ENCODE results near the gene HPS5.
"Not testable (repeated sequence)": the region's sequence is repeated elsewhere in the genome, so short reads cannot be mapped to it uniquely, and the experiment has no call there.

Gene HPS5

GRCh38 chr11:18332302-18332701, 10.4 kb upstream of the HPS5 start:
- no peak overlapping the region for H3K4me3 ChIP-seq (ENCODE audit: low read length)
- no peak for TF ChIP-seq CTCF (conservative IDR thresholded peaks at IDR 0.05; ENCODE audit: low read depth, low read length)
- DNase-seq (ENCODE audit: low read depth) = no peak

GRCh38 chr11:18330921-18331320, 9.0 kb upstream of the HPS5 start:
- H3K4me3 ChIP-seq (ENCODE audit: low read length) = no peak overlapping the region
- no peak for TF ChIP-seq CTCF (conservative IDR thresholded peaks at IDR 0.05; ENCODE audit: low read depth, low read length)
- DNase-seq (ENCODE audit: low read depth) = no peak

GRCh38 chr11:18329196-18329870, 7.4 kb upstream of the HPS5 start:
- DNase-seq (ENCODE audit: low read depth) = no peak
- no peak overlapping the region for H3K4me3 ChIP-seq (ENCODE audit: low read length)
- TF ChIP-seq CTCF (conservative IDR thresholded peaks at IDR 0.05; ENCODE audit: low read depth, low read length) = no peak

GRCh38 chr11:18324381-18324780, 2.4 kb upstream of the HPS5 start:
- peak overlapping the region; percentile 15 for H3K4me3 ChIP-seq (ENCODE audit: low read length)
- DNase-seq (ENCODE audit: low read depth) = no peak
- no peak for TF ChIP-seq CTCF (conservative IDR thresholded peaks at IDR 0.05; ENCODE audit: low read depth, low read length)

- peak overlapping the region; percentile 97 for H3K4me3 ChIP-seq (ENCODE audit: low read length)
- not testable (repeated sequence) for DNase-seq (ENCODE audit: low read depth)
Observed at GRCh38 chr11:18323881-18324280, 1.9 kb upstream of the HPS5 start.

GRCh38 chr11:18322818-18323570, 1.1 kb upstream of the HPS5 start:
- no peak for TF ChIP-seq CTCF (conservative IDR thresholded peaks at IDR 0.05; ENCODE audit: low read depth, low read length)
- H3K4me3 ChIP-seq (ENCODE audit: low read length) = peak overlapping the region; percentile 97
- DNase-seq (ENCODE audit: low read depth) = no peak

GRCh38 chr11:18321578-18321968, 367 bp downstream of the HPS5 start:
- no peak for DNase-seq (ENCODE audit: low read depth)
- TF ChIP-seq CTCF (conservative IDR thresholded peaks at IDR 0.05; ENCODE audit: low read depth, low read length) = no peak
- peak overlapping the region; percentile 97 for H3K4me3 ChIP-seq (ENCODE audit: low read length)

All from retinal pigment epithelial cell (primary cell).